ENCODE data around the gene PSMB7. TPM values are rescaled to one million over a fixed set of nuclear protein-coding genes. Genes with fewer than 3 reads are reported as not detected.

PSMB7 gene
- total and polyA plus RNA-seq, 2 of the 4 experiments (the other 2 are of a cell fraction) = 340 to 430 TPM

GRCh38 chr9:124377551-124378406 is 37.5 kb downstream of the PSMB7 start:
- Histone ChIP-seq H4K20me1 (ENCODE audit: insufficient read depth, low read length) (peaks cover 39% of the 10 kb centered on the region), H3K9ac (ENCODE audit: low read depth, low read length) (no peak overlapping the region), H3K56ac (ENCODE audit: extremely low read depth, insufficient read depth, low read length) (no peak overlapping the region), H3K4me3 (ENCODE audit: insufficient read depth, low read depth, low read length) (no peak overlapping the region), H4K91ac (ENCODE audit: insufficient read depth, low read depth, low read length) (no peak overlapping the region), H3K14ac (replicated peaks; ENCODE audit: low read depth, low read length) (no peak overlapping the region), H3K4ac (ENCODE audit: low read depth, low read length) (no peak overlapping the region), H3K4me2 (ENCODE audit: low read depth, low read length) (no peak overlapping the region), H3K27ac (ENCODE audit: insufficient read depth, low read length) (no peak overlapping the region), H2BK15ac (ENCODE audit: low read depth, low read length) (no peak overlapping the region), H3K9me3 (ENCODE audit: control insufficient read depth, insufficient read depth, low read length) (no peaks in the 10 kb centered on the region), H3K18ac (ENCODE audit: low read depth, low read length) (no peak overlapping the region), H3K79me1 (ENCODE audit: low read depth in 1 of 2, low read length in 2 of 2) (peaks cover 60 to 79% of the 10 kb centered on the region in 2 experiments), H2AK9ac (replicated peaks; ENCODE audit: low read depth, low read length, poor library complexity) (no peak overlapping the region), H4K5ac (ENCODE audit: low read depth, low read length) (no peak overlapping the region), H2AK5ac (ENCODE audit: low read depth, low read length) (no peak overlapping the region), H3K36me3 (ENCODE audit: control insufficient read depth, insufficient read depth, low read length) (peaks cover 19% of the 10 kb centered on the region), H4K8ac (ENCODE audit: low read depth in 2 of 2, low read length in 2 of 2) (no peak overlapping the region), H2BK20ac (ENCODE audit: low read depth, low read length) (no peak overlapping the region), H3K9me1 (ENCODE audit: insufficient read depth, low read length) (peaks cover 7% of the 10 kb centered on the region), H2BK120ac (ENCODE audit: low read depth, low read length) (no peak overlapping the region), H3K27me3 (ENCODE audit: control insufficient read depth, insufficient read depth, low read length) (no peaks in the 10 kb centered on the region), H3K4me1 (ENCODE audit: control insufficient read depth, insufficient read depth, low read length) (peaks cover 8% of the 10 kb centered on the region), H2AFZ (replicated peaks; ENCODE audit: low read length, poor library complexity) (no peak overlapping the region), H2BK5ac (ENCODE audit: low read depth, low read length, poor library complexity, severe bottlenecking) (no peak overlapping the region), H3K23ac (ENCODE audit: low read depth, low read length) (no peak overlapping the region)
- ChIA-PET POLR2A (ENCODE audit: unreplicated experiment) (no interaction called here), CTCF (interaction anchor here (0.7 to 2.5 kb wide), 3 partner anchors 10 to 15 kb away, joined by 3 to 11 read pairs (median 5); no protein-coding TSS in a partner anchor)
- 86% methylated on average over 1 of the region's 10 CpGs; no CpG with 5 or more reads in 1 of the 2 experiments for WGBS, 2 experiments (ENCODE audit: extremely low coverage in 2 of 2, insufficient read length in 1 of 2)
- TF ChIP-seq MAZ (IDR thresholded peaks at IDR 0.05; ENCODE audit: borderline replicate concordance, low read depth, low read length) (no peak), CTCF (conservative IDR thresholded peaks at IDR 0.05; ENCODE audit: low read depth, low read length) (no peak), CEBPB (IDR thresholded peaks at IDR 0.05; ENCODE audit: low read depth, low read length) (no peak), MAFK (IDR thresholded peaks at IDR 0.05; ENCODE audit: low read depth, low read length) (no peak), FOS (IDR thresholded peaks at IDR 0.05; ENCODE audit: low read depth, low read length) (no peak), NFE2L2 (IDR thresholded peaks at IDR 0.05; ENCODE audit: low read depth, low read length) (no peak), SMC3 (IDR thresholded peaks at IDR 0.05; ENCODE audit: low read depth, low read length) (no peak)
- DNase-seq (no peak), ATAC-seq (ENCODE audit: low read depth) (peak; percentile 40)
- intact Hi-C loops (cut with micrococcal nuclease) = no loop called here
- dilution Hi-C loops (cut with HindIII; ENCODE audit: low sequenced_read_pairs, unreplicated experiment) = no loop called here
- in situ Hi-C loops (cut with MboI; ENCODE audit: low sequenced_read_pairs) = no loop called here
- no TSS peak for BruUV-seq (replicated peaks)
